Stomach (tissue), 9 donors: ENCODE results near the gene TUBAL3. TPM values are rescaled to one million over a fixed set of nuclear protein-coding genes. Genes with fewer than 3 reads are reported as not detected.

Source experiments
- DNase-seq, 2 donors: peaks; one replicate each; pipeline versions ENCODE4 v3.0.0 to v3.0.0-alpha.2; 2013 to 2019
- H3K27ac ChIP-seq, 5 donors: fragments of 200-600 bp in 4 of 5; sonication (generic) in 4 of 5; one replicate each; pipeline ENCODE4 v1.5.1; 2013 to 2019; ENCODE audit warnings: mild to moderate bottlenecking in 1 of 5, moderate library complexity in 1 of 5
- H3K27me3 ChIP-seq, 3 donors: fragments of 200-600 bp; sonication (generic); one replicate each; pipeline ENCODE4 v1.5.1; 2017 to 2019; ENCODE audit warnings: mixed run types in 1 of 3
- H3K36me3 ChIP-seq, 4 donors: fragments of 200-600 bp; sonication (generic); 1 replicate in 3 of 4; 2 replicates in 1 of 4; pipeline ENCODE4 v1.5.1; 2016 to 2019
- H3K4me1 ChIP-seq, 4 donors: fragments of 200-600 bp; sonication (generic); one replicate each; pipeline ENCODE4 v1.5.1; 2016 to 2019
- H3K4me3 ChIP-seq, 4 donors: fragments of 200-600 bp; sonication (generic) in 3 of 4; one replicate each; pipeline ENCODE4 v1.5.1; 2016 to 2019; ENCODE audit warnings: mild to moderate bottlenecking in 1 of 4
- H3K9me3 ChIP-seq, 4 donors: fragments of 200-600 bp; sonication (generic); one replicate each; pipeline ENCODE4 v1.5.1; 2016 to 2019
- CTCF ChIP-seq, 7 experiments: fragments of 450-650 bp in 4 of 7; fragments of 200-600 bp in 3 of 7; sonication (generic) in 3 of 7; IDR thresholded peaks; one replicate each; pipeline ENCODE4 v1.5.1; 2016 to 2019; ENCODE audit warnings: antibody characterized with exemption in 7 of 7, control low read depth in 2 of 7, mild to moderate bottlenecking in 1 of 7
- EP300 ChIP-seq: sonication (generic); formaldehyde crosslinking; IDR thresholded peaks from one replicate; pipeline ENCODE4 v1.6.1; 2017; ENCODE audit warnings: antibody characterized with exemption
- POLR2A ChIP-seq, 4 donors: fragments of 450-650 bp; IDR thresholded peaks; one replicate each; pipeline ENCODE4 v1.6.1; 2016; ENCODE audit warnings: antibody characterized with exemption in 4 of 4, control low read depth in 2 of 4, mild to moderate bottlenecking in 1 of 4, moderate library complexity in 1 of 4
- POLR2AphosphoS5 ChIP-seq, 3 donors: sonication (generic); formaldehyde crosslinking; IDR thresholded peaks; one replicate each; pipeline ENCODE4 v1.6.1; 2016; ENCODE audit warnings: antibody characterized with exemption in 3 of 3
- WGBS, 5 donors: extraction: QIAGEN DNeasy Blood & Tissue Kit in 3 of 5; methylation state at CpG; one replicate each; pipeline versions ENCODE4 v1.1.5 to v1.1.7; 2013 to 2018; 5-methylcytosine and 5-hydroxymethylcytosine counted together
- intact Hi-C: fragments of 100-400 bp; cut with DNase I; formaldehyde crosslinking; loops from one replicate; pipeline ENCODE4 v1.15.1; 2023; ENCODE audit warnings: low total_unique reads
- polyA plus RNA-seq, 3 donors: library from polyadenylated mRNA; stranded (reverse); fragments of 200-250 nt; gene quantifications; one replicate each; pipeline ENCODE4 v1.2.3, GENCODE V29; 2013
- total RNA-seq, 5 donors: library from RNA; depleted of rRNA; stranded (reverse); fragments of >200 nt; gene quantifications; one replicate each; pipeline versions ENCODE4 v1.1.0 to v1.2.3, GENCODE V29; 2014 to 2016
- donor health status: healthy with polysubstance abuse.
- donor health status: Bipolar disorder and iron deficiency.
- donor health status: healthy.

The TUBAL3 gene
- total and polyA plus RNA-seq, 8 donors = 0.13 to 11.3 (median 0.92) TPM; not detected in 4

GRCh38 chr10:5343979-5344378, 60.6 kb downstream of the TUBAL3 start:
- Histone ChIP-seq H3K9me3 (no peaks in the 10 kb centered on the region), H3K27me3 (no peaks in the 10 kb centered on the region), H3K27ac (no peak overlapping the region), H3K4me3 (no peak overlapping the region), H3K4me1 (no peaks in the 10 kb centered on the region), H3K36me3 (no peaks in the 10 kb centered on the region)
- intact Hi-C loops = no loop called here
- no peak for DNase-seq
- TF ChIP-seq POLR2AphosphoS5 (IDR thresholded peaks at IDR 0.05) (no peak), POLR2A (IDR thresholded peaks at IDR 0.05) (no peak), CTCF (IDR thresholded peaks at IDR 0.05) (no peak), EP300 (no peak)
- WGBS, 5 donors = 83 to 93% (median 88%) methylated on average over 4 of the region's 4 CpGs

GRCh38 chr10:5343561-5343960, 61.1 kb downstream of the TUBAL3 start:
- DNase-seq = no peak
- Histone ChIP-seq H3K27me3 (no peaks in the 10 kb centered on the region), H3K27ac (no peak overlapping the region), H3K4me3 (no peak overlapping the region), H3K36me3 (no peaks in the 10 kb centered on the region), H3K4me1 (no peaks in the 10 kb centered on the region), H3K9me3 (no peaks in the 10 kb centered on the region)
- TF ChIP-seq EP300 = no peak
- no peak for TF ChIP-seq POLR2AphosphoS5 (IDR thresholded peaks at IDR 0.05)
- TF ChIP-seq POLR2A (IDR thresholded peaks at IDR 0.05) = no peak
- no peak for TF ChIP-seq CTCF (IDR thresholded peaks at IDR 0.05)
- 58 to 70% (median 66%) methylated on average over 4 of the region's 4 CpGs for WGBS, 5 donors
- intact Hi-C loops = no loop called here

Other genes with a start within 250 kb of the TUBAL3 start
- not detected for gene AKR1C8, start 219.7 kb downstream of the TUBAL3 start, total RNA-seq
- not detected for gene AKR1C8, start 219.7 kb downstream of the TUBAL3 start, polyA plus RNA-seq
- not detected for gene AKR1C4, start 208.0 kb downstream of the TUBAL3 start, total RNA-seq
- gene AKR1C4, start 208.0 kb downstream of the TUBAL3 start, polyA plus RNA-seq = not detected
- gene UCN3, start 39.9 kb downstream of the TUBAL3 start, total RNA-seq = under 1 TPM in 1 of 5 donors, not detected in 4; 0.37 TPM
- under 1 TPM in 2 of 3 donors, not detected in 1; 0.13 to 0.25 TPM for gene UCN3, start 39.9 kb downstream of the TUBAL3 start, polyA plus RNA-seq
- 100 to 1,000 TPM in 1 of 5 donors, 10 to 100 TPM in 4; 60.0 to 246 (median 83.4) TPM for gene NET1, start 7.7 kb upstream of the TUBAL3 start, total RNA-seq
- gene NET1, start 7.7 kb upstream of the TUBAL3 start, polyA plus RNA-seq = 100 to 1,000 TPM in 1 of 3 donors, 10 to 100 TPM in 2; 50.2 to 122 (median 89.6) TPM
- under 1 TPM in 1 of 5 donors, not detected in 4; 0.92 TPM for gene CALML5, start 94.7 kb upstream of the TUBAL3 start, total RNA-seq
- 10 to 100 TPM in 1 of 3 donors, 1 to 10 TPM in 1, not detected in 1; 2.4 to 16.2 TPM for gene CALML5, start 94.7 kb upstream of the TUBAL3 start, polyA plus RNA-seq
- gene CALML3, start 120.1 kb upstream of the TUBAL3 start, total RNA-seq = not detected
- gene CALML3, start 120.1 kb upstream of the TUBAL3 start, polyA plus RNA-seq = 10 to 100 TPM in 1 of 3 donors, under 1 TPM in 1, not detected in 1; 0.46 to 64.6 TPM